ENCODE measurements around the gene ZNF785.
A peak's percentile ranks its signal among the peaks of the same experiment; 100 is the strongest.
"Not testable (repeated sequence)": the region's sequence is repeated elsewhere in the genome, so short reads cannot be mapped to it uniquely, and the experiment has no call there.

ZNF785 gene

DNA sequence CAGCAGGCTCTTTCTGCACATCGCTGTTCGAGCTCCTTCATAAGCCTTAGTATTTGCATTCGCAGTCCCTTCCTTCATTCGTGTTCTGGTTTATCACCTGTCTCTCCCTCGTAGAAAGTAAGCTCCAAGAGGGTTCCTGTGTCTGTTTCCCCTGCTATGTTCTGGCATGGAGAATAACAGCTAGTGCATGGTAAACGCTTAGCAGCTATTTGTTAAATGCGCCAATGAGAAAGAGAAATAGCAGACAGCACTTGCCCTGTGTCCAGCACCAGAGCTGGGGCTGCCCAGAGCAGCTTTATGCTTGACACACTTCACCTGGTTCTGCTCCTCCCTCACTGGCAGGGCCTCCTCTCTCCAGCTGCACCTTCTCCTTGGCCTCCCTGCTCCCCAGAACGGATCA is 19.5 kb downstream of the ZNF785 start:
- DNase-seq (ENCODE audit: low spot score): no peak

- DNase-seq (ENCODE audit: low spot score): no peak
Observed at GRCh38 chr16:30565526-30565925, 20.0 kb downstream of the ZNF785 start.

DNA sequence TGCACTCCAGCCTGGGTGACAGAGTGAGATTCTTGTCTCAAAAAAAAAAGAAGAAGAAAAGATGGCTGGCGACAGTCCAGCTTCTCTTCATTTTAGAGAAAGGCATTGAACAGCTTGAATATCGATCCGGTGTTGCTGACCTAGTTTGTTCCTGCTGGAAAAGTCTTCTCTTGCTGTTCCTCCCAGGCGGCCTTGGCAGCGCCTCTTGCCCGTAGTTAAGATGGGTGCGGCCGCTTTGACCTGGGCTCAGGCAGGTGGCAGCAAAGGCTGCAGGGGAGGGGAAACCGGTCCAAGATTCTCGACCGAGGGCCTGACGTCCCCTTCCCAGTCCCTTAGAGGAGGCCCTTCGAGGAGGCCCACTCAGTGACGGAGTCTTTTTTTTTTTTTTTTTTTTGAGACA is 23.5 kb downstream of the ZNF785 start:
- no peak for DNase-seq (ENCODE audit: low spot score)

- no peak for DNase-seq (ENCODE audit: low spot score)
Observed at GRCh38 chr16:30561089-30561816, 24.2 kb downstream of the ZNF785 start.

GRCh38 chr16:30559690-30560089 is 25.8 kb downstream of the ZNF785 start:
- DNase-seq (ENCODE audit: low spot score): no peak

DNA sequence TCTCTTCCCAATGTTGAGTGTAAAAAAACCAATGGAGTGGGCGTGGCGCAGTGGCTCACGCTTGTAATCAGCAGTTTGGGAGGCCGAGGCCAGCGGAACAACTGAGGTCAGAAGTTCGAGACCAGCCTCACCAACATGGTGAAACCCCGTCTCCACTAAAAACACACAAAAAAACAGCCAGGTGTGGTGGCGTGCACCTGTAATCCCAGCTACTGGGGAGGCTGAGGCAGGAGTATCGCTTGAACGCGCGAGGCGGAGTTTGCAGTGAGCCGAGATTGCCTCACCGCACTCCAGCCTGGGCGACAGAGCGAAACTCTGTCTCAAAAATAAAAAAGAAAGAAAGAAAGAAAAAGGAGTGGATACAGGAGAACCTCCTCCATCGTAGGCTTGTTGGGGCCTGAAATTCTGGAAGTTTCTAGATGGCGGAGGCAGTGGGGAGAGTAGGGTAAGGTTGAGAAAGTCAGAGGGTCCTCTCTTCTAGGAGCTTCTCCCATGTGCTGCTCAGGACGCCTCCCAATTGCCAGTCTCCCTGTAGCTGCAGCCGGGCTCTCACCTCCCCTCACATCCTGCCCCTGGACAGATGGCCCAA is 26.6 kb downstream of the ZNF785 start:
- no peak for DNase-seq (ENCODE audit: low spot score)

DNA sequence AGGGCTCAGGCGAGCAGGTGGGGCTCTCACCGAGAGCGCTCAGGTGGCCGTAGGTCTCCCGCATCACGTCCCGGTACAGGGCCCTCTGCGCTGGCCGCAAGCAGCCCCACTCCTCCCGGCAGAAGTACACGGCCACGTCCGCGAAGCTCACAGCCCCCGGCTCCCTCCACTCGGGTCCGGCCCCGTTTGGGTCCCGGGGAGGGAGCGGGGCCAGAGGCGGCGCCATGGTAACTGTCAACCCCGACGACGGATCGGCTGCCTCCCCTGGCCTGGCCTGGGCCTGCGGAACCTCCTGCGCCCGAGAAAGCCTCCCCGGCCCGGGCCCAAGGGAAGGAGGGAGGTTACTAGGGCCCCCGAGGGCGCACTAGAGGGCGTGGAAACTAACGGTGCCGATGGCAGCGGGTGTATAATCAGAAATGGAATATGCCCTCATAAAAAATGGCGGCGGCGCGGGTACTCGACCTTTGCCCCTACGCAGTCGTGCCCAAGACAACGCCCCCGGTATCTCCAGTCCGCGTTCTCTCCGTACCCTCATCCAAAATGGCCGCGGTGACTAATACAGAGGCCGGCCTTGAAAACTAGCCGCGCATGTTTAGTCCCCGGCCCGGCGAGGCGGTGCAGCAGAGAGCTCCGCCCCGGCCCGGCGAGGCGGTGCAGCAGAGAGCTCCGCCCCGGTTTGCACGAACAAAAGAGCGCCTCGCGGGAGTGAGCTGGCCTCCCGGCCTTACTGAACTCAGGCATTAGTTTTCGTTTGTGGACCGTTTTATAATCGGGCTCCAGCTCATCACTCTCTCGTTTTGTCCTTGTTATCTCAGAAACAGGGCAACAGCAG is 27.3 kb downstream of the ZNF785 start, which contains the start of gene ZNF764:
TSS of gene ZNF764 (minus strand) at position 418 of the 832 bp plus-strand sequence. CDS start at position 226, 192 bp downstream.
- DNase-seq (ENCODE audit: low spot score): peak; percentile 99

DNA sequence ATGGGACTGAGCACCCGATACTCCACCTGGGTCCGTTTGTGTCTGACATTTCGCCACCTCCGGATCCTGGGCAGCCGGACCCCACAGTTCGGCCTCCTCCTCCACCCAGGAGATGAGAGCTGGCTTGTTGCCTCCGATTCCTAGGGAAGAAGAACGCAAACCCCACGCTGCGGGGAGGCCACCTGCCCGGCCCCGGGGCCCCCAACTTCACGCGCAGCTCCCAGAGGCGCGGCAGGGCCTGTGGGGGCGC is 27.9 kb downstream of the ZNF785 start:
- no peak for DNase-seq (ENCODE audit: low spot score)

GRCh38 chr16:30556125-30556473 is 29.4 kb downstream of the ZNF785 start:
- no peak for DNase-seq (ENCODE audit: low spot score)

GRCh38 chr16:30555315-30556124 is 30.0 kb downstream of the ZNF785 start:
- no peak for DNase-seq (ENCODE audit: low spot score)

- no peak for DNase-seq (ENCODE audit: low spot score)
Observed at GRCh38 chr16:30554557-30555314, 30.8 kb downstream of the ZNF785 start.

DNA sequence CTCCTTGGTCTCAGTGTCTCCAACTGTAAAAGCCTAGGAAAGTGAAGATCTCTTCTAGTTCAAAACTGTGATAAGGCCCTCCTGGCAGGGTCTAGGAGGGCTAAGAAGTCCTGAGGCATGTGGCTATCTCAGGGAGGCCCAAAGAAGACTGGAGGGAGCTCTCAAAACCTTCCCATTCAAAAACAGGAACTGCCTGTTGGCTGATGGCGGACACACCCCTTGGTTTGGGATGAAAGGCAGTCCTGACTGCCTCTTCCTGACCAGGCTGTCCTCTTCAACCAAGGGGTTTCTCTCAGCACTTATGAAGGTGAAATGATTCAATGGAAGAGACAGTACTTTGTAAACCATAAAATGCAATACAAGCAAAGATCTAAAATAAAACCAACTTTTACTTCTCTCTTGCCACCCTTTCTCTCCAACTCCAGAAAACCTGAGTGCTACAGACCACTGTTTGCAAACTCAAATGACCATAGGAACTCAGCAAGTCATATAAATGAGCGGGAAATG is 32.1 kb downstream of the ZNF785 start:
- DNase-seq (ENCODE audit: low spot score): no peak

GRCh38 chr16:30552956-30553355 is 32.5 kb downstream of the ZNF785 start:
- no peak for DNase-seq (ENCODE audit: low spot score)

DNA sequence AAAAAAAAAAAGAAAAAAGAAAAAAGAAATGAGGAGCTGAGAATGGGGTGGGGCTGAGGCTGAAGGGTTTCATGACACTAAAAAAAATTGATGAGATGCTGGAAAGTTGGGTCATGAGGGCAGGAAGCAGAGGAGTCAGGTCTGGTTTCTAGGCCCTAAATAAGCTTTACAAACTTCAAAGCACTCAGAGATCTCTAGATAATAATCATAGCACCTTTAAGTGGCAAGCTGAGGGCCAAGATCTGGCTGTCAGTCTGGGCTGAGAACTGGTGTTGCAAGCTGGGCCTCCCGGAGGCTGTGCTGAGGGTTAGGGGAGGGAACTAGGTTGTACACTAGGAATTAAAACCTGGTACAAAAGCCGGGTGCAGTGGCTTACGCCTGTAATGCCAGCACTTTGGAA is 33.7 kb downstream of the ZNF785 start:
- no peak for DNase-seq (ENCODE audit: low spot score)

- no peak for DNase-seq (ENCODE audit: low spot score)
Observed at GRCh38 chr16:30548416-30549253, 36.9 kb downstream of the ZNF785 start.

- no peak for DNase-seq (ENCODE audit: low spot score)
Observed at GRCh38 chr16:30546115-30546514, 39.4 kb downstream of the ZNF785 start.

GRCh38 chr16:30543067-30543466 is 42.4 kb downstream of the ZNF785 start:
- no peak for DNase-seq (ENCODE audit: low spot score)

GRCh38 chr16:30541502-30542329 is 43.8 kb downstream of the ZNF785 start:
- no peak for DNase-seq (ENCODE audit: low spot score)

GRCh38 chr16:30540916-30541464 is 44.5 kb downstream of the ZNF785 start:
- not testable (repeated sequence) for DNase-seq (ENCODE audit: low spot score)

Measured in globus pallidus (tissue), 1 donor.